Sigmoid colon (tissue), 4 donors: ENCODE data around the gene SETMAR.

Experiments used
- EP300 ChIP-seq, 4 donors: sonication (generic); formaldehyde crosslinking; IDR thresholded peaks; one replicate each; pipeline ENCODE4 v1.6.1; 2017; ENCODE audit warnings: antibody characterized with exemption in 4 of 4
- POLR2A ChIP-seq, 2 donors: fragments of 450-650 bp; IDR thresholded peaks; one replicate each; pipeline ENCODE4 v1.6.1; 2016; ENCODE audit warnings: antibody characterized with exemption in 2 of 2, mild to moderate bottlenecking in 2 of 2, moderate library complexity in 2 of 2
- TF ChIP-seq, protein P1 (sequence below), 4 experiments: fragments of 450-650 bp in 3 of 4; fragments of 200-600 bp in 1 of 4; IDR thresholded peaks; one replicate each; pipeline ENCODE4 v1.5.1; 2016 to 2019; ENCODE audit warnings: antibody characterized with exemption in 4 of 4, mild to moderate bottlenecking in 3 of 4, moderate library complexity in 2 of 4

DNA sequence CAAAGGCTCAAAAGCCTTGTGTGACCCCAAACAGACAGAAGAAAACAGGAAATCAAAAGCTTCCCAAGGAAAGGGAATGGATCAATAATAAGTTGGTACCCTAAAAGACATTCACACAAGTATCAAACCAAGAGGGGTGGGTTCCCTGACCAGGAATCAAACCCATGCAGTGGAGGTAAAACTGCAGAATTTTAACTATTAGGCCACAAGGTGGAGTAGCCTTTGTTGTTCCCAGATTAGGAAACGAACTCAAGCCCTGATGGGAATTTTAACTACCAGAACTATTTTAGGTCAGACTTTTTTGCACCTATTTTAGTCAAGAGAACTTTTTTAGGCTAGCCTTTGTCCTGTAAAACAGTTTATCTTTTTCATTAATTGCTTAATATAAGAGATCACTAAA lies 31.4 kb downstream of the SETMAR start:
- TF ChIP-seq, protein P1, sequence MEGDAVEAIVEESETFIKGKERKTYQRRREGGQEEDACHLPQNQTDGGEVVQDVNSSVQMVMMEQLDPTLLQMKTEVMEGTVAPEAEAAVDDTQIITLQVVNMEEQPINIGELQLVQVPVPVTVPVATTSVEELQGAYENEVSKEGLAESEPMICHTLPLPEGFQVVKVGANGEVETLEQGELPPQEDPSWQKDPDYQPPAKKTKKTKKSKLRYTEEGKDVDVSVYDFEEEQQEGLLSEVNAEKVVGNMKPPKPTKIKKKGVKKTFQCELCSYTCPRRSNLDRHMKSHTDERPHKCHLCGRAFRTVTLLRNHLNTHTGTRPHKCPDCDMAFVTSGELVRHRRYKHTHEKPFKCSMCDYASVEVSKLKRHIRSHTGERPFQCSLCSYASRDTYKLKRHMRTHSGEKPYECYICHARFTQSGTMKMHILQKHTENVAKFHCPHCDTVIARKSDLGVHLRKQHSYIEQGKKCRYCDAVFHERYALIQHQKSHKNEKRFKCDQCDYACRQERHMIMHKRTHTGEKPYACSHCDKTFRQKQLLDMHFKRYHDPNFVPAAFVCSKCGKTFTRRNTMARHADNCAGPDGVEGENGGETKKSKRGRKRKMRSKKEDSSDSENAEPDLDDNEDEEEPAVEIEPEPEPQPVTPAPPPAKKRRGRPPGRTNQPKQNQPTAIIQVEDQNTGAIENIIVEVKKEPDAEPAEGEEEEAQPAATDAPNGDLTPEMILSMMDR (IDR thresholded peaks at IDR 0.05) = no peak
- TF ChIP-seq POLR2A (IDR thresholded peaks at IDR 0.05) = no peak
- TF ChIP-seq EP300 (IDR thresholded peaks at IDR 0.05) = no peak
